ENCODE results near the gene CHRM1. TPM values are rescaled to one million over a fixed set of nuclear protein-coding genes. Genes with fewer than 3 reads are reported as not detected.

CHRM1 gene
- total RNA-seq, 1 donor from 2014 or later, result not detected

DNA sequence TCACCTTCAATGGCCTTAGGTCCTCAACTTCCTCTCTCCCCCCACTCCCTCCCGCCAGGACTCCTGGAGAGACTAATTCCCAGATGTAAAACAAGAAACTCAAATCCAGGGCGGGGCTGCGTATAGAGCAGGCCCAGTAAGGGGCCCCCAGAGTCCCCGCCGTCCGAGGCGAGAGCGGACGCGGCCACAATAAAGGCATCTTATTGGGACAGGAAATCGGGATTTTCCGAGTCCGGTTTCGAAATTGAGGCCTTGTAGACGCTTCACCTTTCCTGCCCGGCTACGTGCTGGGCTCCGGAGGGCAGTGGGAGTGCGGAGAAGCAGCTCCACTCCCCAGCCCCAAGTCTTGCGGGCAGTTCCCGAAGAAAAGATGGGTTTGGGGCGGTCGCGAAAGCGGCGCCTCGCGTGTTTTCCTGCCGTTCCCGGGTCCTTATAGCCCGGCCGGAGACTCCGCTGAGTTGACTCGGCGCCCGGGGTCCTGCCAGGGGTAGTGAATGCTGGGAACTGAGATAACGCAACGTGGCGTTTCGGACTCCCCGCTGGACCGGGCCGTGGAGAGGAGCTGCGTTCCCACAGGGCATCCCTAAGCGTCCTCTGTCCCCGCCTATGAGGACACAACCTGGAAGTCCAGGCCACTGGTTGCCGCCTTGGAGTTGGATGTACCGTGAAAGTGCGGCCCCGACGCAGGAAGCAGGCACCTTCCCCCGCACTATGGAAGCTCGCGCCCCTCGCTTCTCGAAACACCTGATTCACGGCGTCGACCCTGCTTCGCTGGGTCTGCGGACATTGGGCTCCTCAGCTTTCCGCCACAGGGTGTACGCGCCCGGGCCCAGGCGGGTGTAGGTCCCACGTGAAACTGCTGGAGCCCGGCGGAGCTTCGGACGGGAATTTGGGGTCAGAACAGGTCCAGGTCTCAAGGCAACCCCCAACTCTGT is 4.8 kb upstream of the CHRM1 start:
- no peak for DNase-seq (ENCODE audit: low spot score)

DNA sequence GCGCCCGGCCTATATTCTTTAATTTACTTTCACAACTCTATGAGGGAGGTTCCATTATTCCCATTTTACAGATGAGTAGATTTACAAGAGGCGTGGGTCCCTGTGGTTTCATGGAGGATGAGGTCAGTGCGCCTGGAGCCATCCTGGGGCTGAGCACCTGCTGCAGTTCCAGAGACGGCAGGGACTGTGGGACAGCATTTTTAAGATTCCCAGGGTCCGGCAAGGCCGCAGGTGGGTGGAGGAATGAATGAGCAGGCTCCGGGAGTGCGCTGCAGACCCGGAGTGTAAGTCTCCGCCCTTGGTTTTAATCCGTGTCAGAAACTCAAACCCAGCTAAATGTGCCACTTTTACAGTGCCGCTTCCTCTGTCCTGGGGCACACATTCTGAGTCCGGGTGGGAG is 4.1 kb upstream of the CHRM1 start:
- DNase-seq (ENCODE audit: low spot score), result no peak

DNA sequence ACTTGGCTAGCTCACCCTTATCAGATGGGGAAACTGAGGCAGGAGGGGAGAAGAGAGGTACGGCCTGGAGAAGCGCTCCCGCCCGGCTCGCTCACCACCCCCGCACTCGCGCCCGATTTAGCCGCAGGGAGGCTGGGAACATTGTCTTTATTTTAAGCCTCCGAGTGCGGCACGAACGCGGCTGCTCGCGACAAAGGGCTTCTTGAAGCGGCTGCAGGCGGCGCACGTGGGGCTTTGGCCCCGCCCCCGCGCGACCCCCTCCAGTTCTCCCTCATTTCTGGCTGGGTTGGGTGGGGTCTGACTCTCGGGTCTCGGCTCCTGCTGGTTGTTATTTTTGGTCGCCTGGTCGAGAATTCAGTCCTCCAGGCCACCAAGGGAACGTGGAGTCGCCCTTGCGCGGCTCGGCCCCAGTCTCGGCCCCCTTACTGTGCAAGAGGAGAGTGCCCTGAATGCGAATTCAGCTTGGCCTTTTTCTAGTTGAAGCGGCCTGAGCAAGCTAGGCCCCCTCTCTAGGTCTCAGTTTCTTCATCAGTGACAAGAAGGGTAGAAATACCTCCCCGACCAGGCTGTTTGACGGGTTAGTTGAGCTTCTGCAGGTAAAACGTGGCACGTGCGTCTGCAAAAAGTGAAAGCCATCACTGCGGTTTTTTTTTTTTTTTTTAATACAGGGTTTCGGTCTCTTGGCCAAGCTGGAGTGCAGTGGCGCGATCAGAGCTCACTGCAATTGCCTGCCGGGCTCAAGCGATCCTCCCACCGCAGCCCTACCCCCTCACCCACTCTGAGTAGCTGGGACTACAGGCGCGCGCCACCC is 2.6 kb upstream of the CHRM1 start:
- no peak for DNase-seq (ENCODE audit: low spot score)

DNA sequence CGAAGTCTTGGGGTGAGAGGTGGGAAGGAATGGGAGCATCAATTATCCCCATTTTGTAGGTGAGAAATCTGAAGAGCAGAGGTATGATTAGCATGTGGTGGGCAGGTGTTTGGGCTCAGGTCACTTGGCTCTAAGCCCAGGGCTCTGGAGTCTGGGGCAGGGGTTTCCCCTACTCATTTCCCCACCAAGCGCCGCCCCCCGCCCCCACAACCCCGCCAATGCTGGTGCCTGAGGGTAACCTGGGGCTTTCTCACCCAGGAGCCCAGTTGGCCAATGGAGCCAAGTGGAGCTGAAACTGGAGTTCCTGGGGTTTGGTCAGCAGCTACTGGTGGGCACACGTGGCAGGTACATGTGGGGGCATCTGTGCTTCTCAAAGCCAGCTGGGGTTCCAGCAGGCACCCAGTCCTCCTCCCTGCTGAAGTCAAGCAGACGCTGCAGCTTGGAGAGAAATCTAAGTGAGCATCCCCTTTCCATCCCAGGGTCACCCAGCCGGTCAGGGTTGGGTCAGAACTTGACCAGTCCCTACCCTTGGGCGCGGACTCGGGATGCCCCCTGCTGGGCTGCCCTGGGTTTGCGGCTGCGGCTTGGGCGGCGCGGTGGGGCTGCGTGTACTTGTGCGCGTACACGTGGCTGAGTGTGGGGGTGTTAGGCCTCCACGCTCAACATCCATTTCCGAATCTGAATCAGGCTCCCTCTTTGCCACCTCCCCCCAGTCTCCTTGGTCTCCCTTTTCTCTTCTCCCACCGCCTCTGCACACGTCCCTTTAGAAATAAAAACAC is 1.7 kb upstream of the CHRM1 start:
- no peak for DNase-seq (ENCODE audit: low spot score)

DNA sequence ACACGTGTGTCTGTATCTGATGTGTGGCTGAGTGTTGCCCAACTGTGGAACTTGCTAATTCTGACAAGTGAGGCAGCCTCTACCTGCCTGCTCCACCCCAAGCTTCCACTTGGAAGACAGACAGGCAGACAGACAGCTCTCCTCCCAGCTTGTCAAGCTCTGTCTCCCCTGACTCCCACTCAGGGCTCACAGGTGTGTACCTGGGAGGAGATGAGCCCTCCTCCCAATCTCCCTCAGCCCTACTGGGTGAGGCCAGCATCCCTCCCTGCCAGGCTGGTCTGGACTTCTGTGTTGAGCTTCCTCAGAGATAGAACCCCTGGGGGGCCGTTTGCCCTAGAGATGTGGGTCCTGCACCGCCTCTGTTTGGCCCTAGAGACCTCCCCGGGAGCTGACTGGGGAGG is 1.0 kb upstream of the CHRM1 start:
- DNase-seq (ENCODE audit: low spot score), result no peak

DNA sequence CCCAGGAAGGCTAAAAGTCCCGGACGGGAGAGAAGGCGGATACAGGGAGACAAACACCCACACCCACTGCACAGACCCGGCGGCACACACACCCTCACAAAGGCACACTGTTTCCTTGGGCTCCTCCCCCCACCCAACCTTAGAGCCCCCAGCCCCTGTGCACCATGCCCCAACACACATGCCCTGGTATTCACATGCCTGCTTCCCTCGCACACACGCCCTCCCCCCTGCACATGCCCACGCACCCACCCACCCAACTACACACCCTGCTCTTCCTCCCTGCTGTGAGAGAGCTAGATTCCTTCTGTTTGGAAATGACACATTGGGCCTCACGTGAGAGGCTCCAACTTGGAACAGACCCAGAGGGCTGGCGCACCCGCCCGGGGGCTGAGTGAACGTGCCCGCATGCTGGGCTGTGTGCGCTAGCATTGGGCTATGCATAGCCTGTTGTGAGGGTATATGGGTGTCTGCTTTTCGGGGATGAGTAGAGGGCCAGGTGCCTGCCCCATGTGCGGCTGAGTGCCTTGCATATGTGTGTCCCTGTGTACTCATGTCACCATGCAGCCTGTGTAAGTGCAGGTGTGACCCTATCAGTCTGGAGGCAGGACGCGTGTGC is 518 bp upstream of the CHRM1 start:
- no peak for DNase-seq (ENCODE audit: low spot score)

DNA sequence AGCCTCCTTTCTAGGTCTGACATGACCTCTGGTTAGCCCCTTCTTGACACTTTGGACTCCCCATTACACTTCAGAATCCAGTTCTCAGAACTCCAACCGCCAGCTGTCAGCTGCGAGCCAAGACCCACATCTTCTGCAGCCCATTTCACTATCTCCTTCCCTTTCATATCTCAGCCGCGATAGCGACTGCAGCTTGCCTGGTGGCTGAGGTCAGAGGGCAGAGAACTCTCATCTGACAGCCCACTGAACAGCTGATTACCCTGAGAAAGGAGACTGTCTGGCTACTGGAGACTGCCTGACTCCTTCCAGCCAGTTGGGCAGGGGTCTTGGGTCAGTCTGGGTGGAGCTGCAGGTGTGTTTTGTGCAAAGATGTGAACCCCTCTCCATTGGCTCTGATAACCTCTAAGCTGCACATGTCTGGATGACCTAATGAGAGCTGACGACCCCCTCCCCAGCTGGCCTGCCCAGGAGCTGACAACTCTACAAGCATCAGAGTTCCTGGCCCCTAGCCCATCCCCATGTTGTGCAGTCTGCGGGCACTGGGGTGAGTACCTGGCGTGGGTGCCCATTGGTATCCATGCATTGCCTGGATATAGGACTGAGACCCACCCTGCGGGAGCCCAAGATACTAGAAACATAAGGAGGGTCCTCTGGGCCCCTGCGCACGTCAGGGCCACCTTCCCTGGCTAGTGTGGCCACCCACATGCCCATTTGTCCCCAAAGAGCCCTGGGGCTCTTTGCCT is 1.1 kb downstream of the CHRM1 start:
- no peak for DNase-seq (ENCODE audit: low spot score)

DNA sequence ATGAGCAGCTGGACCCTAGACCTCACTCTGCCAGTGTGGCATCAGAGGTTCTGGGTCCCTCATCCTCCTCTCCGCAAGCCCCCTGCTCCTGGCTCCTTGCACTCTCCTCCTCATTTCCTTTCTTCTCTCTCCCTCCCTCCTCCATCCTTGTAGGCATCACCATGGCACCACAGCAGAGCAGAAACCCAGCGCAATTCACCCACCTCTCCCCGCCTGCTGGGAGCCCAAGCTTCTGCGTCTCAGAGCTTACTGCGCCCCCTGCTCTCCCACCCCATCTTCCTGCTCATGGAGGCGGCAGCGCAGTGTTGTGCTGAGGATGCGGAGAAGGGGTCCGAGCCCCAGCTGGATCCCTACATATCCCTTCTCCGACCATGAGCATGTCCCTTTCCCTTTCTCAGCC is 1.7 kb downstream of the CHRM1 start:
- DNase-seq (ENCODE audit: low spot score), result no peak

DNA sequence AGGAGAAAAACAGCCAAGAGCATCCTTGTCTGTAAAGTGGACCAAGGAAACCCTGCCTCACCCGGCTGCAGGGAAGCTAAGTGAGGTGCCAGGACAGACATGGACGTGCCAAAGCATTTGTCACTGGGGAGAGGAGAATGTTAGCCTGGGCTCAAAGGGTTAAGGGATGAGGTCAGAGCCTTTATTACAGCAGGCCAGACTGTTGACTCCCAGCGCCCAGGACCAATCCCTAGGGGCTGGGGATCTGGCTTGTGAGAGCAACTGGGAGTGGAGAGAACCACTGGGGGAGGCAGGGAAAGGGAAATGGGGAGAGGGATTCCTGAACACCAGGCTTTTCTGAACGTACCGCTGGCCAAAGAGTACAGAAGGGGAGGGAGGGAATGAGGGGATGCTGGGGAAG is 2.6 kb downstream of the CHRM1 start:
- DNase-seq (ENCODE audit: low spot score), result no peak

DNA sequence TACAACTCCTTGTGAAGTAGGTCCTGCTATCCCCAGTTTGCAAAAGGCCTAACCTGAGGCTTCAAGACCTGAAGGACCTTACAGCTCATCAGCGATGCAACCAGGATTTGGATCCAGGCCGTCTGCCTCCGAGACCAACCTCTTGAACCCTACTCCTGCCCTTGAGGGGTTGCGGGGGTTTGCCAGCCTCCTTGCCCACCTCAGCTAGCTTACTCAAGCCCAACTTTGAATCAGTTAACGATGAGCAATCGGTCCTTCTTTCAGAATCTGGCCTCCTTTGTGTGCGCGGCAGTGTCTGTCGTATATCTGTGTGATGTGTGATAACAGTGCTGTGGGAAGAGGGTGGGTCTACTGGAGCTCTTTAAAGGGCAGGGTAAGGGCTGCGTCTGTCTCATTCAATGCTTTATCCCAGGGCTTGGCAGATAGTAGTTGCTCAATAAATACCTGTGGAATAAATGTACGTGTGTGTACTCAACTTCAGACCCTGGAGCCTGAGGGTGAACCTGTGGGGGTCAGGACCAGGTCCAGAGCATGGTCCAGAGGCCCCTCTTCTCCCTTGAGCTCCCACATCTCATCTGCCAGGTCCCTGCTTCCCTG is 3.2 kb downstream of the CHRM1 start:
- DNase-seq (ENCODE audit: low spot score), result no peak

DNA sequence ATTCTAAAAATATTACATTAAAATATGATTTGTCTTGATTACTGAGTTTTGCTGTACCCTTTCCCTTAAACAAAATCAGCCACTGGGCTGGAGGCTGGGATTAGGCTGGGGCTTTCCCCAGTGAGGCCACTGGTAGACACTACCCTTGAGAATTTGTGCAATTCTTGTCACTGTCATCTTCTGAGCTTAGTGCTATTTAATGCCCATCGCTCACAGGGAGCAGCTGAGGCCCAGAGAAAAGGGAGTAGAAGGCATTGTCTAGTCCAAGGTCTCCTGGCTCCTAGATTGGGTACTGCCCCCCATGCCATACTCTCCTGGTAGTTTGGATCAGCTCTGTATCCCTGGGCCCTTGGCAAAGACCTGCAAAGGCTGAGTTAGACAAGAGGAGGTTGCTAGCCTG is 6.7 kb downstream of the CHRM1 start:
- DNase-seq (ENCODE audit: low spot score), result no peak

DNA sequence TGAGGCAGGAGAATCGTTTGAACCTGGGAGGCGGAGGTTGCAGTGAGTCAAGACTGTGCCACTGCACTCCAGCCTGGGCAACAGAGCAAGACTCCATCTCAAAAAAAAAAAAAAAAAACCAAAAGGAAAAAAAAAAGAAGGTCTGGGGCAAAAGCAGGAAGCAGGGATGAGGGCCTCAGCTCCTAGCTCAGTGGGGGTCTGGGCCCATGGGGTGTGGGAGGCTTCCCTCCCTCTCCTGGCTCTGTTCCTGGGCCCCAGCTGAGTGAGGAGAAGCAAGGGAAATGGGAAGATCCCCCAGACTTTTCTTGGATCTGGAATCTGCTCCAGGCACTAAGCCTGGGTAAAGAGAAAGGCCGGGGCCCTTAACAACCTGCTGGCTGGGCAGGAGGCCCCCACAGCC is 8.9 kb downstream of the CHRM1 start:
- DNase-seq (ENCODE audit: low spot score), result no peak

DNA sequence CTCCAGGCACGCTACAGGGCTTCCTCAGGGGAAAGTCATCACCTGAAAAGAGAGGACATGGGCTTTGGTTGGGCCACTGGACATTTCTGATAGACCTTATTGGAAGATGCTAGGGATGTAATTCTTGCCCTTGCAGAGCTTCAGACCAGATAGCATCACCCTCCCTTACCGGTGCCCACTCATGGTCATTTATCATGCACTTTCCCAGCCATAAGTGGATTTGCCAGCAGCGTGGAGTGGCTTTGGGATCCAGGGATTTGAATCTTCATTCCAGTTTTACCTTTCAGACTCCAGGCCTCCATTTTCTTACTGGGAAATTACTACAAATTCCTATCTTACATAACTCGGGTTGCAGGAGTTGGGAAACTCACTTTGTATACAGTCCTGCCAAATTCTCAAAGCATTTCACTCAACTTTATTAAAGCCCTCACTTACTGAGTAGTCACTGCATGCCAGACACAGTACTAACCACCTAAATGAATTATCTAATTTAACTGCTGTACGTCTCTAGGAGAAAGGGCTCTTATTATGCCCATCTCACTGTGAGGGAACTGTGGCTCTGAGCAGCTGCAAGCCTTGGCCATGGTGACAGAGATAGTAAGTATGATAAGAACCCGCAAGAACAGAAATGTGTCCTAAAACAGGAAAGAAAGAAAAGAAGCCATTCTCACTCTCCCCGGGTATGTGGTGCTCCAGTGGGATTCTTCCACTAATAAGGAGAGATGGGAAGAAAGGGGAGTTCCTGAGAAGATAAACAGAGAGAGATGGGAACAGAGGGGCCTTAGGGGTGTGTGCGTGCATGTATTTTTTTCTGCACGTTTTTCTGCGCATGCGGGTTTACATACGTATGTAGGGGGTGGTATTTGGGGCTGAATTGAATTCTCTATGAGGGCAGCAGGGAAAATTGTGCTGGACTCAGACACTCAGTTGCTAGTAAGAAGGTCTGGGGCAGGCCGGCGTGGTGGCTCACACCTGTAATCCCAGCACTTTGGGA is 9.7 kb downstream of the CHRM1 start:
- DNase-seq (ENCODE audit: low spot score), result no peak

DNA sequence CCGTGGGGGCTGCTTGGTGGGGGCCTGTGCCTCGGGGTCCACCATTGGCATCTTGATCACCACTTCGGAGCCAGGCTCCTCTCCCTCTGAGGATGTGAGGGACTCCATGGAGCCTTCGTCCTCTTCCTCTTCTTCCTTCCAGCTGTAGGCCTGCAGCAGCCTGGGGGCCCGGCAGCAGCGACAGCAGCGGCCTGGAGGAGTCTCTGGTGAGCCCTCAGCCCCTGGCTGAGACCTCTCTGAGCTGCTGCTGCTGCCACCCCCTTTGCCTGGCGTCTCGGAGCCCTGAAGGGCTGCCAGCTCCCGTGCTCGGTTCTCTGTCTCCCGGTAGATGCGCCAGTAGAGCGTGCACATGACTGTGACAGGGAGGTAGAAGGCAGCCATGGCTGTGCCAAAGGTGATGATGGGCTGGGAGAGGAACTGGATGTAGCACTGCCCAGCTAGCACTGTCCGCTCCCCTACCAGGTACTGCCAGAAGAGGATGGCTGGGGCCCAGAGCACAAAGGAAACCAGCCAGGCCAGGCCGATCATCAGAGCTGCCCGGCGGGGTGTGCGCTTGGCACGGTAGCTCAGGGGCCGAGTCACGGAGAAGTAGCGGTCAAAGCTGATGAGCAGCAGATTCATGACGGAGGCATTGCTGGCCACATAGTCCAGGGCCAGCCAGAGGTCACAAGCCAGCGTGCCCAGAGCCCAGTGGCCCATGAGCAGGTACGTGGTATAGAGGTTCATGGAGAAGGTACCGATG is 10.9 kb downstream of the CHRM1 start:
- no peak for DNase-seq (ENCODE audit: low spot score)

DNA sequence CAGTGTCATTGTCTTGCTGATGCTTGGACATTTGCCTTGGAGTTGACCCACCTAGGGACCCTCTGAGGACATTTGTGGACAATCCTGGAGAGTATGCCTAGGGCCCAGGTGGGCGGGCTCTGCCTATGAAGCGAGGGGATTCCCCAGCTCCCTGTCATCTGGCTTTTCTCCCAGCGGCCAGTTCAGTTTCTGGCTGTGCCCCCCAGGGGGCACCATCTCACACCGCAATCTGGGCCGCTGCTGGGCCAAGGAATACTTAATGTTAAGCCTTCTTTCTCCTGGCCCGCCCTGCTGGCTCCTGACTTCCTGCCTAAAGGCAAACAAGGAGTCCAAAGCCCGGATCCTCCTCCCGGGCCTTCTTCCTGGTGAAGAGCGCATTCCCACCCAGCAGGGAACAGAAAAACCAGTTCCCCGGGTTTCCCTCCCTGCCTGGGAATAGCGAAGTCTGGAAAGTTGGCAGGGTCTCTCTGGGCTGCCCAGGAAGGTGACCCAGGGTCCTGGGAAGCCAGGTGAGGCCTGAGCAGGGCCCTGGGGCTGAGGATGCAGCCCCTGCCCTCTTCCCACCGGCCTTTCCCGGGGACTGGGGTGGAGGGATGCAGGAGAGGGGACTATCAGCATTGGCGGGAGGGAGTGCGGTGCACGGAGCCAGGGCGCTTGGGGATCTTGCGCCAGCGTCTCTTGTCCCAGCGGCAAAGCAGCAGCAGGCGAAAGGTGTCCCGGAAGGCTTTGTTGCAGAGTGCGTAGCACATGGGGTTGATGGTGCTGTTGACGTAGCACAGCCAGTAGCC is 11.9 kb downstream of the CHRM1 start:
- DNase-seq (ENCODE audit: low spot score), result peak; percentile 59

DNA sequence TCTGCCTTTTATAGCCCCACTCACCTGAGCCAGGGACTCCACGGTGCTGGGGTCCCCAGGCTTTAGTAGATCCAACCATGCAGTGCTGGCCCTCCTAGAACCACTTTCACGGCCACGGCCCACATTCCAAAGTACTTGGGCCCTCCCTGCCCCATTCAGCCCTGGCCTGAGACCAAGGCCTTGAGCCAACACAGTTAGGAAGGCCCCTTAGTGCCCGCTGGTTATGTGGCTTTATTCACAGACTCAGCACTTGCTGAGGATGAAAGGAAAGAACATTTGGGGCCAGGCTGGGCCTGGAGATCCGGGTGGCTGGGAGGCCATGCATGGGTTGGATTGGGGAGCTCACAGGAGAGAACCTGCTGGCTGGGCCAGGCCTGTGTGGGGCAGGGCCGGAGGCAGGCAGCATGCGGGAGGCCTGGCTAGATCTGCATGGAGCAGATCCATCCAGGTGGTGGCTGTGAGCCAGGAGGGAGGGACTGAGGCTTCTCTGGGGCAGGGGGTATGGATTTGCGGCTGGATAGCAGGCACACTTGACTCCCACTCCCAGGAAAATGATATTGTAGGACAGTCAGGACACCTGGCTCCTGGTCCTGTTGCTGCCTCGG is 12.6 kb downstream of the CHRM1 start:
- DNase-seq (ENCODE audit: low spot score), result no peak

DNA sequence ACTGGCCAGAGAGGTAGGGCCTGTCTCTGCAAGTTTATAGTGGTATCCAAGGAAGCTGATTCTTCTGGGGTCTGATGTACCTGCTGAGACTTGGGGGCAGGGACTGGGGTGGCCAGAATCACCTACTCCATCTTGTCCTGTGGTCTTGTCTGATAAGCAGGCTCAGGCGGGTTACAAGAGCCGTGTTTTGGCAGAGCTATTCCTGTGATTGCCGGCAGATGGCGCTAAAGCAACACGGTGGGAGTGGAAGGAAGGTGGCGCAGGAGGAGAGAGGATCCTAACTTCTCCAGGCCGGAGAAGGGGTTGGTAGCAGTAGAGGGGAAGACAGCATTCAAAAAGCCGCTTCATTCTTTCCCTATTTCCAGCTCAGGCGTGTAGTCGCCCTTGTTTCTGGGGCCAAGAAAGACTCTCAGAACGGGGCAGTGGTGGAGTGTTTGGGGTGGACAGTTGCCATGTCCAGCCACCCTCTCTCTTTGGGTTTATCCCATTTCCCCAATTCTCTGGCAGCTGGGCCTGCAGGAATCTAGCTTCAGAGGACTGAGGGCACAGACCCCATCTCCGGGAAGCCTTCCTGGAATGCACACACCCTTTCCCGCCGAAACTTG is 15.1 kb downstream of the CHRM1 start:
- peak; percentile 89 for DNase-seq (ENCODE audit: low spot score)

Data from ureter (tissue), 1 donor.